ENCODE data around the gene ENO3. TPM values are rescaled to one million over a fixed set of nuclear protein-coding genes. Genes with fewer than 3 reads are reported as not detected.

The ENO3 gene
- total RNA-seq = 10 to 100 TPM; 17.2 to 20.5 TPM
- polyA plus RNA-seq (2013, experiment 1 of 2) = 17.5 TPM
- 68.6 TPM for polyA plus RNA-seq (2013, experiment 2 of 2)
- total RNA-seq = 7.1 to 25.1 (median 13.5) reads per million in 172 experiments

GRCh38 chr17:4950746-4951204 lies at the start of gene ENO3:
Gene ENO3, plus strand, starts transcription at chr17:4951119. Its CDS starts 711 bp downstream, at chr17:4951830.
- peak within 1 kb of the TSS; percentile 83 for H3K27ac Mint-ChIP-seq
- no peaks in the 10 kb centered on the region for H3K27me3 ChIP-seq (ENCODE audit: control insufficient read depth in 1 of 2, insufficient read depth in 2 of 2, low read length in 2 of 2)
- peaks cover 27% of the 10 kb centered on the region for H3K4me1 ChIP-seq (ENCODE audit: insufficient read depth, low read length)
- no peak for TF ChIP-seq CTCF (IDR thresholded peaks at IDR 0.05)
- no peaks in the 10 kb centered on the region for H3K27me3 Mint-ChIP-seq
- H3K36me3 Mint-ChIP-seq (ENCODE audit: low read depth) = peaks cover 24% of the 10 kb centered on the region
- H3K4me3 ChIP-seq (ENCODE audit: low read length) = peak within 1 kb of the TSS; percentile 99
- H3K27ac ChIP-seq (ENCODE audit: low read depth in 1 of 2, low read length in 2 of 2) = peak within 1 kb of the TSS; percentile 73 to 98
- H3K9me3 ChIP-seq (ENCODE audit: control insufficient read depth in 1 of 2, insufficient read depth in 1 of 2, low read length in 2 of 2) = peaks cover 0 to under 1% of the 10 kb centered on the region in 2 experiments
- ATAC-seq (ENCODE audit: poor library complexity) (no peak), DNase-seq (no peak)
- peaks cover 14% of the 10 kb centered on the region for H3K36me3 ChIP-seq (ENCODE audit: insufficient read depth, low read length)
- CTCF ChIA-PET = no interaction called here
- intact Hi-C loops (cut with DNase I, micrococcal nuclease) = loop anchor here in 1 of 2 experiments (1.0 kb wide), 1 partner anchor 16 kb away; no protein-coding TSS in a partner anchor
- POLR2A ChIA-PET = interaction anchor here (0.9 to 13.9 kb wide), 3 partner anchors 12 to 51 kb away, joined by 3 to 350 read pairs (median 137); partner anchors contain the start of genes C17orf107, RNF167, SLC25A11 and SPAG7
- H3K4me1 Mint-ChIP-seq (ENCODE audit: low read depth) = peaks cover 32% of the 10 kb centered on the region
- H3K9me3 Mint-ChIP-seq = no peaks in the 10 kb centered on the region
- H3K4me3 Mint-ChIP-seq = peak within 1 kb of the TSS; percentile 86

- DNase-seq (peak in 6 of 14 experiments; percentile 18 to 70 (median 33)), ATAC-seq (ENCODE audit: poor library complexity) (no peak)
- no peak for TF ChIP-seq CTCF (IDR thresholded peaks at IDR 0.05)
- peaks cover 10% of the 10 kb centered on the region for H3K27me3 Mint-ChIP-seq
- H3K27ac ChIP-seq (ENCODE audit: low read depth in 1 of 2, low read length in 2 of 2) = no peak overlapping the region
- peaks cover 0 to 18% of the 10 kb centered on the region in 2 experiments for H3K9me3 ChIP-seq (ENCODE audit: control insufficient read depth in 1 of 2, insufficient read depth in 1 of 2, low read length in 2 of 2)
- ChIA-PET CTCF (interaction anchor here (1.2 to 1.5 kb wide), 2 partner anchors 79 to 85 kb away, joined by 3 read pairs; partner anchors contain the start of gene CAMTA2), POLR2A (interaction anchor here (0.9 to 5.9 kb wide), 8 partner anchors 7 to 192 kb away, joined by 3 to 54 read pairs (median 6); partner anchors contain the start of genes CAMTA2, RNF167, SLC25A11 and SPAG7)
- intact Hi-C loops (cut with DNase I, micrococcal nuclease) = loop anchor here (5.0 kb wide), 3 partner anchors 41 to 334 kb away; partner anchors contain the start of genes GLTPD2 (in 1 of the 2), RNF167 (in 1 of the 2), SLC25A11 (in 1 of the 2) and VMO1 (in 1 of the 2)
- no peaks in the 10 kb centered on the region for H3K9me3 Mint-ChIP-seq
- peak overlapping the region; percentile 81 for H3K4me3 ChIP-seq (ENCODE audit: low read length)
- H3K4me3 Mint-ChIP-seq = peak overlapping the region; percentile 87
- peaks cover 2% of the 10 kb centered on the region for H3K36me3 ChIP-seq (ENCODE audit: insufficient read depth, low read length)
- peaks cover 52% of the 10 kb centered on the region for H3K4me1 ChIP-seq (ENCODE audit: insufficient read depth, low read length)
- peaks cover 37% of the 10 kb centered on the region for H3K4me1 Mint-ChIP-seq (ENCODE audit: low read depth)
- H3K36me3 Mint-ChIP-seq (ENCODE audit: low read depth) = peaks cover 25% of the 10 kb centered on the region
- H3K27me3 ChIP-seq (ENCODE audit: control insufficient read depth in 1 of 2, insufficient read depth in 2 of 2, low read length in 2 of 2) = no peaks in the 10 kb centered on the region
- H3K27ac Mint-ChIP-seq = peak overlapping the region; percentile 94
These were observed 49.1 kb upstream of the ENO3 start for GRCh38 chr17:4901648-4902344.

- ChIA-PET CTCF (interaction anchor here (1.0 to 1.6 kb wide), 4 partner anchors 37 to 85 kb away, joined by 3 to 7 read pairs (median 4); partner anchors contain the start of genes CAMTA2, RNF167, SLC25A11 and SPAG7), POLR2A (interaction anchor here (0.9 to 5.9 kb wide), 7 partner anchors 37 to 193 kb away, joined by 3 to 54 read pairs (median 4); partner anchors contain the start of genes PFN1, RNF167, SLC25A11 and SPAG7)
- Histone ChIP-seq H3K27me3 (ENCODE audit: control insufficient read depth in 1 of 2, insufficient read depth in 2 of 2, low read length in 2 of 2) (no peaks in the 10 kb centered on the region), H3K36me3 (ENCODE audit: insufficient read depth, low read length) (no peaks in the 10 kb centered on the region), H3K27ac (ENCODE audit: low read depth in 1 of 2, low read length in 2 of 2) (no peak overlapping the region), H3K9me3 (ENCODE audit: control insufficient read depth in 1 of 2, insufficient read depth in 1 of 2, low read length in 2 of 2) (peaks cover 0 to 18% of the 10 kb centered on the region in 2 experiments), H3K4me3 (ENCODE audit: low read length) (no peak overlapping the region), H3K4me1 (ENCODE audit: insufficient read depth, low read length) (peaks cover 52% of the 10 kb centered on the region)
- Mint-ChIP-seq H3K4me3 (peak overlapping the region; percentile 76), H3K9me3 (no peaks in the 10 kb centered on the region), H3K36me3 (ENCODE audit: low read depth) (peaks cover 19% of the 10 kb centered on the region), H3K27ac (peak overlapping the region; percentile 94), H3K27me3 (peaks cover 10% of the 10 kb centered on the region), H3K4me1 (ENCODE audit: low read depth) (peaks cover 37% of the 10 kb centered on the region)
- no peak for ATAC-seq (ENCODE audit: poor library complexity)
- TF ChIP-seq CTCF (IDR thresholded peaks at IDR 0.05) = no peak
- intact Hi-C loops (cut with DNase I, micrococcal nuclease) = loop anchor here (5.0 kb wide), 3 partner anchors 40 to 335 kb away; partner anchors contain the start of genes GLTPD2 (in 1 of the 2), RNF167 (in 1 of the 2), SLC25A11 (in 1 of the 2) and VMO1 (in 1 of the 2)
- DNase-seq = peak in 1 of 14 experiments; percentile 36
These were observed 48.4 kb upstream of the ENO3 start for GRCh38 chr17:4902540-4902939.
